Prostate gland (tissue), 2 donors: ENCODE data around the gene ENTPD8.

Experiments
- POLR2A ChIP-seq: fragments of 450-650 bp; IDR thresholded peaks from one replicate; pipeline ENCODE4 v1.6.1; 2016; ENCODE audit warnings: antibody characterized with exemption, mild to moderate bottlenecking
- POLR2AphosphoS5 ChIP-seq: sonication (generic); formaldehyde crosslinking; IDR thresholded peaks from one replicate; pipeline ENCODE4 v1.6.1; 2017; ENCODE audit warnings: antibody characterized with exemption
- TF ChIP-seq, protein P1 (sequence below), 4 experiments: fragments of 200-600 bp in 2 of 4; fragments of 450-650 bp in 2 of 4; sonication (generic) in 2 of 4; IDR thresholded peaks; 1 replicate in 3 of 4; 2 replicates in 1 of 4; pipeline ENCODE4 v1.5.1; 2016 to 2019; ENCODE audit warnings: antibody characterized with exemption in 4 of 4, mild to moderate bottlenecking in 2 of 4, moderate library complexity in 2 of 4

DNA sequence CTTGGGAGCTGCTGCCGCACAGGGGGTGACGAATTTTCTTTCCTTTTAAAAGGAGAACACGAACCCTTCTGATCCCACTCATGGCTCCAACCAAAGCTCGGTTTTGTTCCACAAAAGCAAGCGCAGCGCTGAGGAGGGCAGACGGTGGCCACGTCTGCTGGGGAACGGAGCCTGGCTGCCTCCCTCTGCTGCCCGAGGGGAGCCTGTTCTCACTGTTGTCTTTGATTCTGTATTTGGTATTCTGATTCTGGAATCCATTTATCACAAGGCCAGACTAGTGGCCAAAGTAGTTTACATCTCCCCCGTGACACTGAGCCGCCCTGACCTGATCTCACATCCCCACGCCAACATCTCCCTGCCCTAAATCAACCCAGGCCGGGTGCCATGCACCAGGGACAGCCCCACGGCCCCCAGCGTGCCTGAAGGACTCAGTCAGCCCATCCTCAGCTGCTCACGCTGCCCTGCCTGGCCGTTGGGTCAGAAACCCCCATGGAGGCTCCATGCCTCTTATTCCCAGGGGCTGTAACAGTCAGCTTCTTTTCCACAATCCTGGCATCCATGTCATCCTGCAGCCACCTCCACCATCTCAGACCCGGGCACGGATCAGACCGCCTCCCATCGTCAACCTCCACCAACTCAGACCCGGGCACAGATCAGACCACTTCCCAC, 24.7 kb upstream of the ENTPD8 start:
- TF ChIP-seq, protein P1, sequence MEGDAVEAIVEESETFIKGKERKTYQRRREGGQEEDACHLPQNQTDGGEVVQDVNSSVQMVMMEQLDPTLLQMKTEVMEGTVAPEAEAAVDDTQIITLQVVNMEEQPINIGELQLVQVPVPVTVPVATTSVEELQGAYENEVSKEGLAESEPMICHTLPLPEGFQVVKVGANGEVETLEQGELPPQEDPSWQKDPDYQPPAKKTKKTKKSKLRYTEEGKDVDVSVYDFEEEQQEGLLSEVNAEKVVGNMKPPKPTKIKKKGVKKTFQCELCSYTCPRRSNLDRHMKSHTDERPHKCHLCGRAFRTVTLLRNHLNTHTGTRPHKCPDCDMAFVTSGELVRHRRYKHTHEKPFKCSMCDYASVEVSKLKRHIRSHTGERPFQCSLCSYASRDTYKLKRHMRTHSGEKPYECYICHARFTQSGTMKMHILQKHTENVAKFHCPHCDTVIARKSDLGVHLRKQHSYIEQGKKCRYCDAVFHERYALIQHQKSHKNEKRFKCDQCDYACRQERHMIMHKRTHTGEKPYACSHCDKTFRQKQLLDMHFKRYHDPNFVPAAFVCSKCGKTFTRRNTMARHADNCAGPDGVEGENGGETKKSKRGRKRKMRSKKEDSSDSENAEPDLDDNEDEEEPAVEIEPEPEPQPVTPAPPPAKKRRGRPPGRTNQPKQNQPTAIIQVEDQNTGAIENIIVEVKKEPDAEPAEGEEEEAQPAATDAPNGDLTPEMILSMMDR (IDR thresholded peaks at IDR 0.05) = no peak
- TF ChIP-seq POLR2A (no peak), POLR2AphosphoS5 (no peak)
